GM12878 (cell line): ENCODE data around the gene ASRGL1. TPM values are rescaled to one million over a fixed set of nuclear protein-coding genes. Genes with fewer than 3 reads are reported as not detected.

Source experiments
- ATAC-seq: fragments of 200-7000 bp; cut with Tn5 transposase; 3 replicates; pipeline ENCODE4 v1.9.1; 2020; ENCODE audit warnings: mild to moderate bottlenecking, moderate library complexity
- BruUV-seq: library from RNA; stranded (reverse); fragments of 400-500 nt; replicated peaks from 2 replicates; lab custom pipeline; 2021; lab: Mats Ljungman, UMichigan
- CTCF ChIA-PET: fragments of 300-600 bp; sonication (Branson Sonifier 250); formaldehyde crosslinking; extraction: SDS; loops from one replicate; lab custom pipeline; 2021; ENCODE audit warnings: inconsistent platforms; lab: Yijun Ruan, JAX
- POLR2A ChIA-PET: fragments of 350-600 bp; formaldehyde crosslinking; extraction: SDS; loops from one replicate; lab custom pipeline; 2021; ENCODE audit warnings: inconsistent platforms; lab: Charles Lee
- RAD21 ChIA-PET: fragments of 300-600 bp; sonication (Branson Sonifier 250); formaldehyde crosslinking; loops from one replicate; lab custom pipeline; 2023; ENCODE audit warnings: antibody characterized with exemption; ENCODE audit not compliant: unreplicated experiment; lab: Charles Lee
- SMC1A ChIA-PET: fragments of 300-600 bp; sonication (Branson Sonifier 250); formaldehyde crosslinking; loops from one replicate; lab custom pipeline; 2023; ENCODE audit not compliant: unreplicated experiment, uncharacterized antibody; lab: Charles Lee
- DNase-seq: peaks from one replicate; pipeline ENCODE4 v3.0.0-alpha.2; 2011; ENCODE audit warnings: low read depth, low spot score
- FAIRE-seq: peaks from 3 replicates; lab custom pipeline; 2011; peaks lifted over from hg19 to GRCh38; lab: Jason Lieb, UNC
- H2AFZ ChIP-seq: 2 replicates; pipeline ENCODE4 v1.6.0; 2011; ENCODE audit warnings: low read depth, low read length, control low read depth; ENCODE audit not compliant: control insufficient read depth
- H3K27ac ChIP-seq: 2 replicates; pipeline ENCODE4 v1.5.1; 2011; ENCODE audit warnings: control low read depth; ENCODE audit not compliant: control insufficient read depth, insufficient read depth
- H3K27me3 ChIP-seq, 2 experiments: replicated peaks in 1 of 2; 2 replicates each; pipeline versions ENCODE4 v1.6.0 to v1.6.1; 2011; ENCODE audit warnings: low read length in 1 of 2; ENCODE audit not compliant: control insufficient read depth in 2 of 2, insufficient read depth in 2 of 2
- H3K36me3 ChIP-seq, 2 experiments: 2 replicates each; pipeline ENCODE4 v1.5.1; 2011; ENCODE audit warnings: low read length in 1 of 2; ENCODE audit not compliant: control insufficient read depth in 2 of 2, insufficient read depth in 2 of 2
- H3K4me1 ChIP-seq: 2 replicates; pipeline ENCODE4 v1.6.1; 2011; ENCODE audit warnings: mild to moderate bottlenecking, low read length, moderate library complexity, mixed read lengths; ENCODE audit not compliant: control insufficient read depth, insufficient read depth
- H3K4me2 ChIP-seq: 2 replicates; pipeline ENCODE4 v1.6.0; 2011; ENCODE audit warnings: control low read depth; ENCODE audit not compliant: control insufficient read depth, insufficient read depth
- H3K4me3 ChIP-seq: fragments of 200-600 bp; sonication (generic); 2 replicates; pipeline ENCODE4 v1.5.1; 2016
- H3K79me2 ChIP-seq: 2 replicates; pipeline ENCODE4 v1.6.0; 2011; ENCODE audit warnings: low read length; ENCODE audit not compliant: control insufficient read depth, insufficient read depth
- H3K9ac ChIP-seq: 2 replicates; pipeline ENCODE4 v1.8.0; 2011; ENCODE audit warnings: low read length, control low read depth, mixed read lengths; ENCODE audit not compliant: control insufficient read depth, insufficient read depth
- H3K9me3 ChIP-seq: replicated peaks from 3 replicates; pipeline ENCODE4 v1.5.1; 2011; ENCODE audit warnings: mild to moderate bottlenecking, low read length; ENCODE audit not compliant: control insufficient read depth, insufficient read depth
- H4K20me1 ChIP-seq: 2 replicates; pipeline ENCODE4 v1.6.0; 2011; ENCODE audit not compliant: control insufficient read depth, insufficient read depth
- CREM ChIP-seq: IDR thresholded peaks from 2 replicates; pipeline ENCODE4 v1.6.1; 2014; ENCODE audit warnings: antibody characterized with exemption, low read depth
- CUX1 ChIP-seq: IDR thresholded peaks from 2 replicates; pipeline ENCODE4 v1.6.1; 2012; ENCODE audit warnings: improper control_type of control experiment, low read depth, low read length; ENCODE audit not compliant: insufficient replicate concordance
- KLF5 ChIP-seq: fragments of 450-650 bp; IDR thresholded peaks from 2 replicates; pipeline ENCODE4 v1.6.1; 2014; ENCODE audit warnings: mild to moderate bottlenecking; ENCODE audit not compliant: partially characterized antibody
- MLLT1 ChIP-seq: fragments of 450-650 bp; IDR thresholded peaks from 2 replicates; pipeline ENCODE4 v1.6.1; 2016; ENCODE audit warnings: mild to moderate bottlenecking
- MYC ChIP-seq: IDR thresholded peaks from 2 replicates; pipeline ENCODE4 v1.6.1; 2011; ENCODE audit warnings: mild to moderate bottlenecking, low read length, moderate library complexity, inconsistent platforms; ENCODE audit not compliant: insufficient read depth, insufficient replicate concordance, insufficient read length, severe bottlenecking
- POLR2A ChIP-seq: IDR thresholded peaks from 2 replicates; pipeline ENCODE4 v1.6.1; 2011; ENCODE audit warnings: low read depth, mild to moderate bottlenecking, low read length
- TCF7 ChIP-seq: IDR thresholded peaks from 2 replicates; pipeline ENCODE4 v1.6.1; 2014; ENCODE audit warnings: antibody characterized with exemption, borderline replicate concordance
- WGBS: methylation state at CpG from one replicate; pipeline ENCODE4 v1.1.6; 2016; ENCODE audit warnings: low lambda C conversion rate; ENCODE audit not compliant: insufficient replicate concordance, insufficient coverage; ENCODE audit errors: missing lambda C conversion rate; 5-methylcytosine and 5-hydroxymethylcytosine counted together
- in situ Hi-C: fragments of 300-500 bp; cut with MboI; formaldehyde crosslinking; loops from 9 replicates; pipeline ENCODE4 v1.14.3; 2018; ENCODE audit warnings: mixed read lengths
- intact Hi-C: fragments of 100-400 bp; cut with micrococcal nuclease; formaldehyde crosslinking; loops from one replicate; pipeline ENCODE4 v1.14.2; 2022; ENCODE audit not compliant: unreplicated experiment
- polyA plus RNA-seq, 11 experiments: library from polyadenylated mRNA; depleted of rRNA in 4 of 11; unstranded in 6 of 11; stranded (reverse) in 5 of 11; fragments of >200 nt; fragmentation: Nextera tagmentation in 4 of 11; fragmentation: Illumina TruSeq in 1 of 11; extraction: Ambion mirVana in 4 of 11; extraction: Trizol in 1 of 11; gene quantifications; 1 replicate in 1 of 11; 2 replicates in 10 of 11; pipeline versions ENCODE4 v1.2.1 to v1.2.3, GENCODE V29; 2011 to 2016; ENCODE audit warnings: inconsistent platforms in 2 of 11, missing spikeins in 2 of 11, low read depth in 1 of 11
- total RNA-seq, 4 experiments: library from RNA; depleted of rRNA in 3 of 4; stranded (reverse); fragments of >200 nt in 3 of 4; fragmentation: Illumina TruSeq in 1 of 4; extraction: Trizol in 1 of 4; gene quantifications; 2 replicates each; pipeline versions ENCODE4 v1.2.1 to v1.2.3, GENCODE V29; 2013 to 2021

ASRGL1 gene
- total and polyA plus RNA-seq, 10 of the 15 experiments (the other 5 are each of a cell fraction or from before 2014, with no cell fraction given) = 0.97 to 24.5 (median 4.8) TPM

GRCh38 chr11:62402226-62402959, 65.1 kb downstream of the ASRGL1 start:
- SMC1A ChIA-PET = no interaction called here
- no peak for ATAC-seq
- CTCF ChIA-PET = interaction anchor here (2.4 kb wide), 1 partner anchor 8 kb away, joined by 10 read pairs; no protein-coding TSS in a partner anchor
- no peaks in the 10 kb centered on the region for H3K27me3 ChIP-seq
- H2AFZ ChIP-seq = no peak overlapping the region
- H3K36me3 ChIP-seq = no peaks in the 10 kb centered on the region
- H3K4me3 ChIP-seq = no peak overlapping the region
- H3K9ac ChIP-seq = no peak overlapping the region
- H3K9me3 ChIP-seq = no peaks in the 10 kb centered on the region
- no peak for DNase-seq
- no TSS peak for BruUV-seq
- WGBS = 34% methylated on average over 15 of the region's 15 CpGs
- POLR2A ChIA-PET = interaction anchor here (0.5 to 1.0 kb wide), 2 partner anchors 25 to 263 kb away, joined by 3 to 5 read pairs; no protein-coding TSS in a partner anchor
- no peaks in the 10 kb centered on the region for H3K4me1 ChIP-seq
- no peak for FAIRE-seq
- no peaks in the 10 kb centered on the region for H4K20me1 ChIP-seq
- H3K4me2 ChIP-seq = no peak overlapping the region
- H3K79me2 ChIP-seq = no peaks in the 10 kb centered on the region
- in situ Hi-C loops = no loop called here
- RAD21 ChIA-PET = interaction anchor here (1.7 kb wide), 1 partner anchor 140 kb away, joined by 5 read pairs; no protein-coding TSS in a partner anchor
- no peak for TF ChIP-seq TCF7
- TF ChIP-seq, all 136 proteins: peak for 0
- H3K27ac ChIP-seq = no peak overlapping the region
- intact Hi-C loops = no loop called here

- RAD21 ChIA-PET = interaction anchor here (1.2 kb wide), 1 partner anchor 8 kb away, joined by 4 read pairs; no protein-coding TSS in a partner anchor
- no TSS peak for BruUV-seq
- Histone ChIP-seq H3K79me2 (no peaks in the 10 kb centered on the region), H3K4me1 (no peaks in the 10 kb centered on the region), H2AFZ (no peak overlapping the region), H3K4me2 (no peak overlapping the region), H3K27me3 (no peaks in the 10 kb centered on the region), H3K4me3 (no peak overlapping the region), H4K20me1 (no peaks in the 10 kb centered on the region), H3K36me3 (no peaks in the 10 kb centered on the region), H3K9me3 (no peaks in the 10 kb centered on the region), H3K27ac (no peak overlapping the region), H3K9ac (no peak overlapping the region)
- POLR2A ChIA-PET = no interaction called here
- ATAC-seq (no peak), FAIRE-seq (no peak), DNase-seq (no peak)
- CTCF ChIA-PET = interaction anchor here (1.2 to 2.4 kb wide), 2 partner anchors 8 to 21 kb away, joined by 3 to 10 read pairs; no protein-coding TSS in a partner anchor
- intact Hi-C loops (no loop called here), in situ Hi-C loops (no loop called here)
- 60% methylated on average over 12 of the region's 12 CpGs for WGBS
- SMC1A ChIA-PET = interaction anchor here (1.8 kb wide), 1 partner anchor 8 kb away, joined by 4 read pairs; no protein-coding TSS in a partner anchor
- TF ChIP-seq KLF5 (no peak), CUX1 (no peak), CREM (no peak), MLLT1 (no peak), MYC (no peak), POLR2A (no peak)
These were observed 65.9 kb downstream of the ASRGL1 start for GRCh38 chr11:62402960-62403730.
